ENCODE data around the gene MORN1. TPM values are rescaled to one million over a fixed set of nuclear protein-coding genes. Genes with fewer than 3 reads are reported as not detected.

MORN1 gene
- total RNA-seq, 4 donors from 2014 or later: 4.9 to 21.5 (median 15.9) TPM

GRCh38 chr1:2391931-2392509, 666 bp upstream of the MORN1 start:
- peak overlapping the region; percentile 84 to 96 (median 90) for H3K27ac ChIP-seq
- TF ChIP-seq CTCF (IDR thresholded peaks at IDR 0.05) (no peak), POLR2A (IDR thresholded peaks at IDR 0.05) (peak in 1 of 2 donors; percentile 14)
- DNase-seq: no peak

GRCh38 chr1:2389644-2390043, 1.7 kb downstream of the MORN1 start:
- Histone ChIP-seq H3K9me3 (no peaks in the 10 kb centered on the region), H3K4me1 (peaks cover 0 to 38% (median 17%) of the 10 kb centered on the region in 4 donors), H3K4me3 (no peak overlapping the region), H3K27me3 (no peaks in the 10 kb centered on the region), H3K27ac (no peak overlapping the region), H3K36me3 (peaks cover 0 to 8% (median 0%) of the 10 kb centered on the region in 3 donors)
- no peak for TF ChIP-seq CTCF (IDR thresholded peaks at IDR 0.05)
- no peak for DNase-seq

More at GRCh38 chr1:2391931-2392509, 666 bp upstream of the MORN1 start:
- Histone ChIP-seq H3K4me3 (peak overlapping the region; percentile 84 to 98 (median 91)), H3K36me3 (peaks cover 0 to 28% (median 0%) of the 10 kb centered on the region in 3 donors), H3K4me1 (peaks cover 0 to 41% (median 17%) of the 10 kb centered on the region in 4 donors), H3K27me3 (no peaks in the 10 kb centered on the region), H3K9me3 (no peaks in the 10 kb centered on the region)

- H3K4me3 ChIP-seq: no peak overlapping the region
- H3K27ac ChIP-seq: peak overlapping the region in 1 of 4 donors; percentile 46
- no peak for TF ChIP-seq CTCF (IDR thresholded peaks at IDR 0.05)
- TF ChIP-seq POLR2A (IDR thresholded peaks at IDR 0.05): no peak
- no peaks in the 10 kb centered on the region for H3K27me3 ChIP-seq
- no peaks in the 10 kb centered on the region for H3K36me3 ChIP-seq
- no peaks in the 10 kb centered on the region for H3K9me3 ChIP-seq
- peak in 1 of 3 donors; percentile 41 for DNase-seq
- H3K4me1 ChIP-seq: peaks cover 0 to 24% (median 17%) of the 10 kb centered on the region in 4 donors
These were observed 3.1 kb downstream of the MORN1 start for GRCh38 chr1:2388004-2388913.

- Histone ChIP-seq H3K36me3 (no peaks in the 10 kb centered on the region), H3K27ac (peak overlapping the region in 1 of 4 donors; percentile 46), H3K4me1 (peaks cover 0 to 16% (median 10%) of the 10 kb centered on the region in 4 donors), H3K9me3 (no peaks in the 10 kb centered on the region), H3K27me3 (no peaks in the 10 kb centered on the region), H3K4me3 (no peak overlapping the region)
- DNase-seq: peak in 1 of 3 donors; percentile 38
- TF ChIP-seq CTCF (IDR thresholded peaks at IDR 0.05) (no peak), POLR2A (IDR thresholded peaks at IDR 0.05) (no peak)
These were observed 4.4 kb downstream of the MORN1 start for GRCh38 chr1:2386636-2387611.
